Stimulated activated CD4-positive, alpha-beta T cell treated with anti-CD3 and anti-CD28 coated beads, Interleukin-15, amount 100 ng/mL, for 24 hours (primary cell): ENCODE data around the gene IFNA16.
"Not testable (repeated sequence)": the region's sequence is repeated elsewhere in the genome, so short reads cannot be mapped to it uniquely, and the experiment has no call there.

Source experiments
- DNase-seq: peaks from one replicate; pipeline ENCODE4 v3.0.0-alpha.2; 2020

The IFNA16 gene

GRCh38 chr9:21217211-21217610 is at the start of gene IFNA16:
TSS of gene IFNA16 (minus strand) at chr9:21217311. CDS start at chr9:21217305, 6 bp downstream.
- DNase-seq = not testable (repeated sequence)

- DNase-seq = no peak
Observed at GRCh38 chr9:21265421-21266189, 48.5 kb upstream of the IFNA16 start.

GRCh38 chr9:21255538-21256212 is 38.6 kb upstream of the IFNA16 start:
- no peak for DNase-seq

- peak; percentile 13 for DNase-seq
Observed at GRCh38 chr9:21252721-21253547, 35.8 kb upstream of the IFNA16 start.

- no peak for DNase-seq
Observed at GRCh38 chr9:21251638-21252037, 34.5 kb upstream of the IFNA16 start.

GRCh38 chr9:21251190-21251589 is 34.1 kb upstream of the IFNA16 start:
- DNase-seq = no peak

- DNase-seq = no peak
Observed at GRCh38 chr9:21244836-21245235, 27.7 kb upstream of the IFNA16 start.

GRCh38 chr9:21239911-21240310 is 22.8 kb upstream of the IFNA16 start, which contains the start of gene IFNA14:
TSS of gene IFNA14 (minus strand) at chr9:21240005. CDS start at chr9:21239935, 70 bp downstream.
- DNase-seq = no peak

- DNase-seq = not testable (repeated sequence)
Observed at GRCh38 chr9:21236360-21236714, 19.2 kb upstream of the IFNA16 start.

- DNase-seq = peak; percentile 27
Observed at GRCh38 chr9:21235468-21236359, 18.6 kb upstream of the IFNA16 start.

GRCh38 chr9:21234153-21234687 is 17.1 kb upstream of the IFNA16 start:
- DNase-seq = no peak

GRCh38 chr9:21233258-21233657 is 16.1 kb upstream of the IFNA16 start:
- no peak for DNase-seq

- no peak for DNase-seq
Observed at GRCh38 chr9:21228122-21228521, 11.0 kb upstream of the IFNA16 start, which contains the start of gene IFNA17. TSS of gene IFNA17 (minus strand) at chr9:21228222. CDS start at chr9:21228173, 49 bp downstream.

- DNase-seq = not testable (repeated sequence)
Observed at GRCh38 chr9:21213411-21214326, 3.4 kb downstream of the IFNA16 start.

- DNase-seq = not testable (repeated sequence)
Observed at GRCh38 chr9:21212160-21212559, 5.0 kb downstream of the IFNA16 start.

- DNase-seq = not testable (repeated sequence)
Observed at GRCh38 chr9:21210782-21211181, 6.3 kb downstream of the IFNA16 start.

- no peak for DNase-seq
Observed at GRCh38 chr9:21210311-21210710, 6.8 kb downstream of the IFNA16 start.

- DNase-seq = not testable (repeated sequence)
Observed at GRCh38 chr9:21207043-21207442, 10.1 kb downstream of the IFNA16 start, which contains the start of gene IFNA10. TSS of gene IFNA10 (minus strand) at chr9:21207143. CDS start at chr9:21207097, 46 bp downstream.

GRCh38 chr9:21205204-21205603 is 11.9 kb downstream of the IFNA16 start:
- DNase-seq = no peak

GRCh38 chr9:21202105-21202504 is 15.0 kb downstream of the IFNA16 start, which contains the start of gene IFNA7:
TSS of gene IFNA7 (minus strand) at chr9:21202205. CDS start at chr9:21202165, 40 bp downstream.
- DNase-seq = not testable (repeated sequence)
